GM23248 (cell line): Measurements from ENCODE around the gene SYNE2. TPM values are rescaled to one million over a fixed set of nuclear protein-coding genes. Genes with fewer than 3 reads are reported as not detected.

Source experiments
- DNase-seq: peaks from one replicate; pipeline ENCODE4 v3.0.0-alpha.2; 2015
- H2AFZ ChIP-seq: fragments of 200-600 bp; sonication (generic); 2 replicates; pipeline ENCODE4 v1.6.1; 2016; ENCODE audit warnings: antibody characterized with exemption
- H3F3A ChIP-seq: fragments of 200-600 bp; sonication (generic); 2 replicates; pipeline ENCODE4 v1.6.1; 2016; ENCODE audit warnings: mild to moderate bottlenecking, antibody characterized with exemption, mixed run types; ENCODE audit not compliant: insufficient read depth
- H3K27ac ChIP-seq: fragments of 200-600 bp; sonication (generic); 2 replicates; pipeline ENCODE4 v1.5.1; 2016; ENCODE audit warnings: mild to moderate bottlenecking
- H3K27me3 ChIP-seq: fragments of 200-600 bp; sonication (generic); replicated peaks from 2 replicates; pipeline ENCODE4 v1.6.1; 2016; ENCODE audit warnings: mild to moderate bottlenecking; ENCODE audit not compliant: insufficient read depth
- H3K36me3 ChIP-seq: fragments of 200-600 bp; sonication (generic); 2 replicates; pipeline ENCODE4 v1.6.1; 2016; ENCODE audit warnings: low read depth, mild to moderate bottlenecking
- H3K4me1 ChIP-seq: fragments of 200-600 bp; sonication (generic); 2 replicates; pipeline ENCODE4 v1.6.1; 2016; ENCODE audit warnings: mild to moderate bottlenecking; ENCODE audit not compliant: insufficient read depth
- H3K4me2 ChIP-seq: fragments of 200-600 bp; sonication (generic); one replicate; pipeline ENCODE4 v1.6.1; 2016; ENCODE audit warnings: mild to moderate bottlenecking; ENCODE audit not compliant: unreplicated experiment
- H3K4me3 ChIP-seq: fragments of 200-600 bp; sonication (generic); 2 replicates; pipeline ENCODE4 v1.5.1; 2016; ENCODE audit warnings: mild to moderate bottlenecking
- H3K79me2 ChIP-seq: fragments of 200-600 bp; sonication (generic); 2 replicates; pipeline ENCODE4 v1.6.1; 2016; ENCODE audit warnings: mild to moderate bottlenecking; ENCODE audit not compliant: insufficient read depth
- H3K9ac ChIP-seq: fragments of 200-600 bp; sonication (generic); 2 replicates; pipeline ENCODE4 v1.6.1; 2016; ENCODE audit warnings: mild to moderate bottlenecking
- H3K9me2 ChIP-seq: fragments of 200-600 bp; sonication (generic); 2 replicates; pipeline ENCODE4 v1.6.1; 2016; ENCODE audit warnings: mixed run types, mild to moderate bottlenecking, moderate library complexity; ENCODE audit not compliant: insufficient read depth
- H3K9me3 ChIP-seq: fragments of 200-600 bp; sonication (generic); one replicate; pipeline ENCODE4 v1.6.1; 2017; ENCODE audit warnings: low read depth
- H4K20me1 ChIP-seq: fragments of 200-600 bp; sonication (generic); 2 replicates; pipeline ENCODE4 v1.6.0; 2016; ENCODE audit not compliant: insufficient read depth
- EZH2 ChIP-seq: fragments of 200-600 bp; sonication (generic); IDR thresholded peaks from 2 replicates; pipeline ENCODE4 v1.6.1; 2018; ENCODE audit warnings: antibody characterized with exemption, mild to moderate bottlenecking; ENCODE audit not compliant: insufficient read depth, poor library complexity, severe bottlenecking
- EZH2phosphoT487 ChIP-seq: fragments of 200-600 bp; sonication (generic); IDR thresholded peaks from 2 replicates; pipeline ENCODE4 v1.6.1; 2018; ENCODE audit warnings: antibody characterized with exemption, moderate library complexity, mild to moderate bottlenecking, low read depth; ENCODE audit not compliant: insufficient read depth
- WGBS, 2 experiments: methylation state at CpG; one replicate each; pipeline ENCODE4 v1.1.6; 2015 to 2017; ENCODE audit warnings: low lambda C conversion rate in 2 of 2, low coverage in 1 of 2; ENCODE audit errors: missing lambda C conversion rate in 2 of 2; 5-methylcytosine and 5-hydroxymethylcytosine counted together
- in situ Hi-C: fragments of 300-500 bp; cut with MboI; formaldehyde crosslinking; loops from 2 replicates; pipeline ENCODE4 v1.15.0; 2020
- polyA plus RNA-seq: library from polyadenylated mRNA; unstranded; fragments of >200 nt; fragmentation: Nextera tagmentation; extraction: Ambion mirVana; gene quantifications from 2 replicates; pipeline ENCODE4 v1.2.1, GENCODE V29; 2016
- total RNA-seq: library from RNA; depleted of rRNA; stranded (reverse); fragments of >200 nt; shearing (Covaris generic); gene quantifications from 2 replicates; pipeline ENCODE4 v1.2.3, GENCODE V29; 2014

The SYNE2 gene
- total and polyA plus RNA-seq, 2 experiments from 2014 or later, result 2.8 to 4.4 TPM

DNA sequence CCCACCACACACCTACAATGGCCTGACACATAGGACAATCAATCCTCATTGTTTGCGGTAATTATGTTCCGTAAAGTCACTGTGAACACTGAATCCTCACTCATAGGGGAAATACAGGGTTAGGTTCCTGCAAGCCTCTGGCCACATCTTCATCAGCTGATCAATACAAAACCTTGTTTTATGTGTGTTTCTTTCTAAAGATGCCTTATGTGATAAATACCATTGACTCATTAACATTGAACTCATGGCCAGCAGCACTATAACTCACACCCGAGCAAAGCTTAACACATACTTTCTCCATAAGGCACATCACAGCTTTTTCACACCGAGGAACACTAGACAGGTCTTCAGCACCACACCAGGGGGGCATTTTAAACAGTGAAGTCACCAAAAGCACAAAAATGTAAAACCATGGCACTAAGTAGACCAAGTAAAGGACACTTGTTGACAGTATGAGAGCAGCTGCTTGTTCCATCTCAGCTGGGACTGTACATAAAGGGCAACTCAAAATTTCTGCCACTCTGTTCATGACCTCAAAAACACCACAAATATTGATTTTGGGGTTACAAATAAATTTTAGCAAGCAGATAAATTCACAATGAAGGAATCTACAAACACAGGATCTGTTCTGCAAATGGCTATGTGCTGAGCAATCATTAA is 380.9 kb downstream of the SYNE2 start:
- Histone ChIP-seq H3F3A (peaks cover 5% of the 10 kb centered on the region), H3K9ac (no peak overlapping the region), H3K27me3 (0 out of 2 replicates have a peak, but pooled peaks cover 8% of the 10 kb centered on the region), H4K20me1 (no peaks in the 10 kb centered on the region), H2AFZ (no peak overlapping the region), H3K36me3 (no peaks in the 10 kb centered on the region), H3K79me2 (no peaks in the 10 kb centered on the region), H3K4me1 (0 out of 2 replicates have a peak, but pooled peaks cover 14% of the 10 kb centered on the region), H3K4me3 (no peak overlapping the region), H3K4me2 (no peak overlapping the region), H3K9me2 (no peaks in the 10 kb centered on the region), H3K27ac (no peak overlapping the region), H3K9me3 (no peaks in the 10 kb centered on the region)
- DNase-seq, result no peak
- 75 to 78% methylated on average over 4 of the region's 4 CpGs for WGBS, 2 experiments
- TF ChIP-seq EZH2 (no peak), EZH2phosphoT487 (no peak)
- in situ Hi-C loops, result no loop called here

- TF ChIP-seq EZH2phosphoT487, result no peak
- no peak for TF ChIP-seq EZH2
- Histone ChIP-seq H3K36me3 (no peaks in the 10 kb centered on the region), H3F3A (peaks cover 5% of the 10 kb centered on the region), H3K4me3 (no peak overlapping the region), H3K9me2 (no peaks in the 10 kb centered on the region), H3K27me3 (0 out of 2 replicates have a peak, but pooled peaks cover 8% of the 10 kb centered on the region), H3K9ac (no peak overlapping the region), H3K4me1 (0 out of 2 replicates have a peak, but pooled peaks cover 14% of the 10 kb centered on the region), H3K79me2 (no peaks in the 10 kb centered on the region), H3K4me2 (no peak overlapping the region), H2AFZ (no peak overlapping the region), H4K20me1 (no peaks in the 10 kb centered on the region), H3K27ac (no peak overlapping the region), H3K9me3 (no peaks in the 10 kb centered on the region)
- in situ Hi-C loops, result no loop called here
- DNase-seq, result no peak
- 75 to 76% methylated on average over 24 of the region's 24 CpGs for WGBS, 2 experiments
Measured at GRCh38 chr14:64234877-64235651, 382.3 kb downstream of the SYNE2 start.

DNA sequence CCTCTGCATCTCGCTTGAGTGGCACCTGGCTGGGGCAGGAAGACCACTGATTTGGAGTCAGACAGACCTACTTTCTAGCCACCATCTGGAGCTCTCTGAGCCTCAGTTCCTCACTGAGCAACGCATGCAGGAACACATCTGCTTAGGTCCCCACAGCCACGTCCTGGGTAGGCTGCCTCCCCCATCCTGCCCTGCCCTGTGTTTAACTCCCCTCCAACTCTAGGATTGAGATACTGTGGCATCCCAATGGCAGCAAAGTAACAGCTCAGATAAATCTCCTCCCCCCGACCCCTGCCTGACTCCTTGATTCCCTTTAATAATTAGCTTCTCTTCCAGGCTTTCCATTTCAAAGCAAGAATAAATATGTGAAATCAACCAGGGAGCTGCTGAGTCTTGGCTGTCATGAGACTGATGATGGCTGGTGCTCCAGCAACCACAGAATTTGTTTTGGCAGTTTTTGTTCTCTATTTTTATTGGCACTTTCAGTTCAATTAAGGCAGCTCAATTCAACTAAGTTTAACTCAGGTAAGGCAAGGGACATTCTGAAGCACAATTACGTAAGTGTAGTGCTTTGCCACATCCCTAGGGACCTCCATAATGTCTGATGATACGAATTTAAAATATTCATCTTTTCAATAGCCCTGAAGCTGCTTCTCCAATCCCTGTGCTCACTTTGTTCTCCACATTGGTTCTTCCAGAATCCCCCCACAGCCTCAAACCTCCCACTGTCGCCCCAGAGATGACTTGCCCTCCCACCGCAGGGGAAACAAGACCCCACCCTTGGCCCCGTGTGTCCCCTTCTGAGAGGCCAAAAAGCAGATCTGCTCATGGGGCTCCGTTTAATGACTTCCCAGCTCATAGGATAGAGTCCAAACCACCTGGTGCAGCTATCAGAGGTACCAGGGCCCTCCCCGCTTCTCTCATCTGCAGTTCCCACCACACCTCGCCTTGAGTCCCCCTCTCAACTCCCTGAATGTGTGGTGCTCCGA is 383.1 kb downstream of the SYNE2 start:
- WGBS, 2 experiments, result 56 to 62% methylated on average over 13 of the region's 13 CpGs
- Histone ChIP-seq H3K4me2 (no peak overlapping the region), H3K9ac (no peak overlapping the region), H3K4me1 (0 out of 2 replicates have a peak, but pooled peaks cover 14% of the 10 kb centered on the region), H3K27me3 (0 out of 2 replicates have a peak, but pooled peaks cover 8% of the 10 kb centered on the region), H3K9me3 (no peaks in the 10 kb centered on the region), H3K9me2 (no peaks in the 10 kb centered on the region), H3K36me3 (no peaks in the 10 kb centered on the region), H4K20me1 (no peaks in the 10 kb centered on the region), H3F3A (peaks cover 5% of the 10 kb centered on the region), H2AFZ (no peak overlapping the region), H3K27ac (no peak overlapping the region), H3K79me2 (no peaks in the 10 kb centered on the region), H3K4me3 (no peak overlapping the region)
- TF ChIP-seq EZH2phosphoT487, result no peak
- no peak for TF ChIP-seq EZH2
- in situ Hi-C loops, result no loop called here
- no peak for DNase-seq

- H3K9ac ChIP-seq, result no peak overlapping the region
- H3K9me2 ChIP-seq, result no peaks in the 10 kb centered on the region
- in situ Hi-C loops, result no loop called here
- H2AFZ ChIP-seq, result no peak overlapping the region
- H3K9me3 ChIP-seq, result no peaks in the 10 kb centered on the region
- no peak overlapping the region for H3K4me3 ChIP-seq
- WGBS, 2 experiments, result 80 to 82% methylated on average over 6 of the region's 6 CpGs
- H3K27me3 ChIP-seq, result peaks cover 14% of the 10 kb centered on the region; the same call in 1 of the 2 replicates
- no peak for DNase-seq
- no peaks in the 10 kb centered on the region for H3K79me2 ChIP-seq
- no peaks in the 10 kb centered on the region for H3F3A ChIP-seq
- no peaks in the 10 kb centered on the region for H4K20me1 ChIP-seq
- no peaks in the 10 kb centered on the region for H3K4me1 ChIP-seq
- no peaks in the 10 kb centered on the region for H3K36me3 ChIP-seq
- H3K27ac ChIP-seq, result no peak overlapping the region
- H3K4me2 ChIP-seq, result no peak overlapping the region
- TF ChIP-seq EZH2 (no peak), EZH2phosphoT487 (no peak)
Measured at GRCh38 chr14:64238049-64238448, 385.2 kb downstream of the SYNE2 start.
